NCI-H460 (cell line): Measurements from ENCODE around the gene ENOPH1. TPM values are rescaled to one million over a fixed set of nuclear protein-coding genes. Genes with fewer than 3 reads are reported as not detected.

ENCODE experiments used
- DNase-seq: peaks from one replicate; pipeline ENCODE4 v3.0.0-alpha.2; 2016; ENCODE audit warnings: low read depth; ENCODE audit errors: extremely low read depth
- small RNA-seq, 2 experiments: library from RNA; depleted of rRNA; stranded (forward); fragments of <200 nt; gene quantifications; one replicate each; pipeline ENCODE3, GENCODE V24; 2014
- total RNA-seq: library from RNA; depleted of rRNA; stranded (reverse); fragments of >200 nt; shearing (Covaris generic); gene quantifications from 2 replicates; pipeline ENCODE4 v1.2.3, GENCODE V29; 2014; rRNA removed

ENOPH1 gene
- total RNA-seq, 1 experiment from 2014 or later = 59.6 TPM

DNA sequence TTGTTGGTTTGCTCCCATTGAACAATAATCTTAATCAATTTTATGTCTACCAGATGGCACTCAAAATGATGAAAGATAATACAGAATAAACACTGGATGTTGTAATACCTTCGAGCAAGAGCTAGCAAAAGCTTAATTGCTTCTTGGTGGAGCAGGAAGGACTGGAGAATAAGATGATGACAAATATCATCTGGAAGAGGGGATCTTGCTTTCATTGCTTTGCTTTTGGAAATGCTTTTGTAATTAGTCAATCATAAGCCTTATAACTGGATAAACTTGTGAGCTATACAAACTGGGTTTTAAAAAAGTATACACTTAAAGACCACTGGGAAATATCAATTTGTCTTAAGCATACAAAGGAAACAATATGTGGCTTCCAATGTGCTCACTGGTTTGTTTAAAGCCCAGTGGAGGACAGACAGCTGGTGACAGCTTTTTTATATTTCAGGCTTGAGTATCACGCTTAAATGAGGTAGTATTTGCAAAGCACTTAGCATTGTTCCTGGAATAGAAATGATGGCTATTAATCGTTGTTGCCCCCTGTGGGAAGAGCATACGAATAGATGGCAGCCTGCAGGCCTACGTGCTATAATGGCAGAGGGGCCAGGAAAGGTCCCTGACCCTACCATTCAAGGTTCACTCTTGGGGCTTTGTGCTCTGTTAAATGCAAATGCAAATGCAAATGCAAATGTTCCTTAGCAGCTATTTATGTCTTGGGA, 70.2 kb downstream of the ENOPH1 start:
- no peak for DNase-seq

DNA sequence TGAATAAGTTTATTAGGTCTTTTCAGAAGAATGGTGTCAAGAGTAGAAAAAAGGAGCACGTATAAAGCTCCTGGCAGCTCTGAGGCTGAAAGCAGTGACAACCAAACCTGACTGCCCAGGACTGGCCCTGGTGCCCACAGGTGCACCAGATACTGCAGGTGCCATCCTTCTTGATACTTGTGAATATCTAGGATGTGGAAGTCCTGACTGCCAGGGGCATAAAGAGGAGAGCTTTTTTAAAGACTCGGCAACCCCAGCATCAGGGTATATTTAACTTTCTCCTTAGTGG, 70.7 kb downstream of the ENOPH1 start:
- no peak for DNase-seq

DNA sequence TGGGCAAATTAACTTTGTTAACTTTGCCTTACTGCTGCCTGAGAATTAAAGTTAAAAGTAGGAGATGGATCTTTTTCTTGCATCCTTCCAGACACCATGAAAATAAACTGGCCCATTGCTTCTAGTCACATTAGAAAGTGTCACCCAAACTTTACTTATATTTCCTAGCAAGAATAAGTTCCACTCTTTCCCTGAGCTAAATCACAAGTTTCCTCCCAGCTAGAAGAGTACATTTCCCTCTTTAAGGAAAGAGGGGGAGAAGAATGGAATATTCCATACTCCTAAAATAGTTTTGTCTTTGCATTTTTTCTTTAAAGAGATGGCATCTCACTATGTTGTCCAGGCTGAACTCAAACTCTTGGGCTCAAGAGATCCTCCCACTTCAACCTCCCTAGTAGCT, 77.6 kb downstream of the ENOPH1 start:
- DNase-seq = no peak

DNA sequence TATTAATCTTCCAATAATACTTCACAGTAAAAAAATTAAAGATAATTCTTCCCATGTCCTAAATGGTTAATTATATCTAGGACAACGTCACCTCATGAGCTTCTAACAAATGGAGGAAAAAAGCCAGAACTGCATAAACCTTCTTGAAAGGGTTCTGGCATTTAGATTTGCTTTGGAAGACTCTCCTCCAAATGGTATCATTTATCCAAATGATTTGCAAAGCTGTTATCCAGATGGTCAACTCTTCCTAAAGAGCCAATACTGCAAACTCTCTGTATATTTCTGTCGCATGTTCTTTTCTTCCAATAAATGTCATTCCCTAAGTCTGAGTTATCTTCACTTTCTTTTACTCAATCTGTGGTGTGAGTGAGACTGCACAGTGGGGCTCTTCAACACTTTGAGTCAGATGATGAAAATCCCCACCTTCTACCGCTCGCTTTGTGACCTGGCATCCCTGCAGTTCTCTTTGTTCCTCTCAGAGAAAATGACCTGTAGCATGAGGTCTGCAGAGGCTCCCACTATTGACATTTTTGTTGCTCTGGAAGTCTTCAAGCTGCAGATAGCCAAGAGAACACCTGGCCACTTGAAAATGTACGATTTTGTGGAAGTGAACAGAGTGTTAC, 78.5 kb downstream of the ENOPH1 start:
- no peak for DNase-seq

DNA sequence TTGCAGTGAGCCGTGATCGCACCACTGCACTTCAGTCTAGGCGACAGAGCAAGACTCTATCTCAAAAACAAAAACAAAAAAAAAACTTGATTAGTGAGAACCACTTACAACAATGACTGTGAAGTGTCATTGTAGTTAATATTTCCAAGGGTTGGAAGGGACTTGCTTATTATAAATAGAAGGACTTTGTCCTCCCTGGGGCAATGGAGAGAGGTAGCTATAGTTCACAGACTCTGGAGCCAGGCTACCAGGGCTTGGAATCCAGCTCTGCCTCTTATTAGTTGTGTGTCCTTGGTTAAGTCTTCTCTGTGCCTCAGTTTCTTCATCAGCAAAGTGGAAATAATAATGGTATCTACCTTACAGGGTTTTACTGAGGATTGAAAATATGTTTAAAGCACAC, 79.8 kb downstream of the ENOPH1 start:
- DNase-seq = no peak

Small RNA genes lying within 50 kb of the gene (small RNA-seq; reads per million reads assigned to genes)
- 0 to 0.06 reads per million in 2 experiments for gene RF00150

Other genes with a start within 250 kb of the ENOPH1 start
- gene HNRNPD, start 56.6 kb upstream of the ENOPH1 start, total RNA-seq = 38.2 and 39.7 TPM in 2 replicates
- 145 TPM in 2 replicates for gene HNRNPDL, start 128 bp upstream of the ENOPH1 start, total RNA-seq
- gene TMEM150C, start 131.4 kb downstream of the ENOPH1 start, total RNA-seq = 0.07 and 0.26 TPM in 2 replicates